ENCODE results near the gene ALDH3A2. TPM values are rescaled to one million over a fixed set of nuclear protein-coding genes. Genes with fewer than 3 reads are reported as not detected.

ALDH3A2 gene
- total and polyA plus RNA-seq, 8 donors = 26.8 to 236 (median 106) TPM

- Histone ChIP-seq H3K9me3 (no peaks in the 10 kb centered on the region), H3K36me3 (no peaks in the 10 kb centered on the region), H3K27me3 (no peaks in the 10 kb centered on the region), H3K27ac (peak overlapping the region in 2 of 5 donors; percentile 19 to 50), H3K4me3 (no peak overlapping the region), H3K4me1 (peaks cover 23 to 46% (median 32%) of the 10 kb centered on the region in 4 donors)
- DNase-seq = peak; percentile 52 to 66
- TF ChIP-seq CTCF (IDR thresholded peaks at IDR 0.05) = no peak
- no peak for TF ChIP-seq POLR2AphosphoS5 (IDR thresholded peaks at IDR 0.05)
- TF ChIP-seq EP300 (IDR thresholded peaks at IDR 0.05) = no peak
- TF ChIP-seq POLR2A (IDR thresholded peaks at IDR 0.05) = no peak
- 46 to 71% (median 53%) methylated on average over 7 to 9 of the region's 9 CpGs for WGBS, 5 donors
- intact Hi-C loops (cut with DNase I; ENCODE audit: low total_unique reads) = no loop called here
Measured at GRCh38 chr17:19720631-19721426, 72.3 kb downstream of the ALDH3A2 start.

GRCh38 chr17:19723964-19724363, 75.4 kb downstream of the ALDH3A2 start:
- Histone ChIP-seq H3K36me3 (no peaks in the 10 kb centered on the region), H3K4me1 (peaks cover 43 to 67% (median 53%) of the 10 kb centered on the region in 4 donors), H3K27me3 (no peaks in the 10 kb centered on the region), H3K4me3 (peak overlapping the region in 2 of 4 donors; percentile 37 to 40), H3K27ac (peak overlapping the region in 2 of 5 donors; percentile 73 to 78), H3K9me3 (no peaks in the 10 kb centered on the region)
- TF ChIP-seq EP300 (IDR thresholded peaks at IDR 0.05) (no peak), CTCF (IDR thresholded peaks at IDR 0.05) (no peak), POLR2AphosphoS5 (IDR thresholded peaks at IDR 0.05) (no peak)
- DNase-seq = no peak
- intact Hi-C loops (cut with DNase I; ENCODE audit: low total_unique reads) = no loop called here
- 86 to 100% (median 95%) methylated on average over 1 of the region's 1 CpG for WGBS, 5 donors

- Histone ChIP-seq H3K27ac (peak overlapping the region; percentile 60 to 78 (median 69)), H3K4me3 (peak overlapping the region; percentile 30 to 43 (median 38)), H3K4me1 (peaks cover 43 to 67% (median 54%) of the 10 kb centered on the region in 4 donors), H3K27me3 (no peaks in the 10 kb centered on the region), H3K36me3 (no peaks in the 10 kb centered on the region), H3K9me3 (no peaks in the 10 kb centered on the region)
- intact Hi-C loops (cut with DNase I; ENCODE audit: low total_unique reads) = no loop called here
- 28 to 67% (median 32%) methylated on average over 32 to 55 of the region's 55 CpGs for WGBS, 5 donors
- DNase-seq = peak; percentile 68 to 70
- TF ChIP-seq POLR2AphosphoS5 (IDR thresholded peaks at IDR 0.05) (peak in 2 of 3 donors; percentile 23 to 58), CTCF (IDR thresholded peaks at IDR 0.05) (no peak), POLR2A (IDR thresholded peaks at IDR 0.05) (no peak), EP300 (IDR thresholded peaks at IDR 0.05) (no peak)
Measured at GRCh38 chr17:19724501-19725420, 76.2 kb downstream of the ALDH3A2 start.

- Histone ChIP-seq H3K9me3 (no peaks in the 10 kb centered on the region), H3K4me1 (peaks cover 41 to 60% (median 49%) of the 10 kb centered on the region in 4 donors), H3K27me3 (no peaks in the 10 kb centered on the region), H3K36me3 (no peaks in the 10 kb centered on the region), H3K27ac (peak overlapping the region in 2 of 5 donors; percentile 69 to 78), H3K4me3 (no peak overlapping the region)
- no peak for TF ChIP-seq CTCF (IDR thresholded peaks at IDR 0.05)
- TF ChIP-seq POLR2A (IDR thresholded peaks at IDR 0.05) = no peak
- no peak for DNase-seq
- intact Hi-C loops (cut with DNase I; ENCODE audit: low total_unique reads) = no loop called here
- 89 to 97% (median 94%) methylated on average over 5 of the region's 5 CpGs for WGBS, 5 donors
Measured at GRCh38 chr17:19725486-19725885, 76.9 kb downstream of the ALDH3A2 start.

All from stomach (tissue), 9 donors.